Neural cell (in vitro differentiated cells): ENCODE results near the gene UNC5B.

Experiments used
- POLR2AphosphoS5 ChIP-seq: IDR thresholded peaks from 2 replicates; pipeline ENCODE4 v1.6.1; 2012
- TF ChIP-seq, protein P1 (sequence below): fragments of 450-650 bp; IDR thresholded peaks from 2 replicates; pipeline ENCODE4 v1.5.1; 2014; ENCODE audit warnings: antibody characterized with exemption, mild to moderate bottlenecking, moderate library complexity; ENCODE audit not compliant: poor library complexity, severe bottlenecking

GRCh38 chr10:71270301-71271220, 58.2 kb downstream of the UNC5B start:
- TF ChIP-seq, protein P1, sequence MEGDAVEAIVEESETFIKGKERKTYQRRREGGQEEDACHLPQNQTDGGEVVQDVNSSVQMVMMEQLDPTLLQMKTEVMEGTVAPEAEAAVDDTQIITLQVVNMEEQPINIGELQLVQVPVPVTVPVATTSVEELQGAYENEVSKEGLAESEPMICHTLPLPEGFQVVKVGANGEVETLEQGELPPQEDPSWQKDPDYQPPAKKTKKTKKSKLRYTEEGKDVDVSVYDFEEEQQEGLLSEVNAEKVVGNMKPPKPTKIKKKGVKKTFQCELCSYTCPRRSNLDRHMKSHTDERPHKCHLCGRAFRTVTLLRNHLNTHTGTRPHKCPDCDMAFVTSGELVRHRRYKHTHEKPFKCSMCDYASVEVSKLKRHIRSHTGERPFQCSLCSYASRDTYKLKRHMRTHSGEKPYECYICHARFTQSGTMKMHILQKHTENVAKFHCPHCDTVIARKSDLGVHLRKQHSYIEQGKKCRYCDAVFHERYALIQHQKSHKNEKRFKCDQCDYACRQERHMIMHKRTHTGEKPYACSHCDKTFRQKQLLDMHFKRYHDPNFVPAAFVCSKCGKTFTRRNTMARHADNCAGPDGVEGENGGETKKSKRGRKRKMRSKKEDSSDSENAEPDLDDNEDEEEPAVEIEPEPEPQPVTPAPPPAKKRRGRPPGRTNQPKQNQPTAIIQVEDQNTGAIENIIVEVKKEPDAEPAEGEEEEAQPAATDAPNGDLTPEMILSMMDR: peak; percentile 53
- TF ChIP-seq POLR2AphosphoS5: no peak
